ENCODE measurements around the gene TBC1D2. TPM values are rescaled to one million over a fixed set of nuclear protein-coding genes. Genes with fewer than 3 reads are reported as not detected.
A peak's percentile ranks its signal among the peaks of the same experiment; 100 is the strongest.

The TBC1D2 gene
- total RNA-seq, 1 donor from 2014 or later, result 20.2 TPM

DNA sequence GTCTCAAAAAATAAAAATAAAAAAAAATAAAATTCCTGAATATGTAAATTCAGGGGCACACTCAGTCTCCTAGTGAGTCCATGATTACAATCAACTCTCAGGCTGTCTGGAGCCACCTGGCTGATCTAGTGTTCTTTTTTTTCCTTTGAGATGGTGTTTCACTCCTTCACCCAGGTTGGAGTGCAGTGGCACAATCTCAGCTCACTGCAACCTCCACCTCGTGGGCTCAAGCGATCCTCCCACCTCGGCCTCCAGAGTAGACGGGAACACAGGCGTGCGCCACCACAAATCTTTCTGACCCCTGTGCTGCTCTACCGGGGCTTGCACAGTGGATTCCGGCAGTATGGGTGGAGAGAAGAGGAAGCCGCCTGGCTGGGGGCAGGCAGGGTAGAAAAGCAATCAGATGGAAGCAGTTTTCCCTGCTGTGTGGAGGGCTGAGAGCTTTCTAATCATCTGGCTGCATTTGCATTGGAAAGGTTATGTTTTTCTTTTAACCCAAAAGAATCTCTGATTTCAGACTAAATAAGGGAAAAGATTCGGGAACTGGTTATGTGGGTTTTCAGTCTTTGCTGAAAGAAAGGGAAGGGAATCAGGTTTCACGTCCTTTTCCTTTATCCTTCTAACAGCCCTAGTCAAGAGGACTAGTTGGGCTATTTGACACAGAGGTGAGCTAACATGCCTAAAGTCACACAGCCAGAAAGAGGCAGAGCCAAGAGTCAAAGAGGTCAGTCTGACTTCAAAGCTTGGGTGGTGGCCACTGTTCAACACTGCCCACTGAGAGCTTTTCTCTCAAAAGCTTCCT, 36.7 kb downstream of the TBC1D2 start:
- DNase-seq (ENCODE audit: low read depth), result no peak

DNA sequence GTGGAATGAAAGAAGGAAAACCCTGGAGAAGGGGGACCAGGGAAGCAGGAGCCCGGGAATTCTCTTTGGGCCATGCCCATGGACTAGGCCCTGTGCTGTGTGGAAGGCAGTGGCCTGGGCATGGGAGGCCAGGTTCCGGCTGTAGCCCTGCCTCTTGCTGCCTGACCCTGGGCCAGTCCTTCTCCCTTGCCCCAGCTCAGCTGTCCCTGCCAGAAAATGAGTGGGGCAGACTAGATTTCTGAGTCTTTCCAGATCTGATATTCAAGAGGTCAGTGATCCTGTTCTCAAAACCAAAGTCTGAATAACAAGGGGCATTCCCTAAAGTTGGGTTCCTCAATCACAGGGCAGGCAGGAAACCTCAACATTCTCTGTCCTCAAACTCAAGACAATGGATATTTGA, 38.2 kb downstream of the TBC1D2 start:
- DNase-seq (ENCODE audit: low read depth), result no peak

DNA sequence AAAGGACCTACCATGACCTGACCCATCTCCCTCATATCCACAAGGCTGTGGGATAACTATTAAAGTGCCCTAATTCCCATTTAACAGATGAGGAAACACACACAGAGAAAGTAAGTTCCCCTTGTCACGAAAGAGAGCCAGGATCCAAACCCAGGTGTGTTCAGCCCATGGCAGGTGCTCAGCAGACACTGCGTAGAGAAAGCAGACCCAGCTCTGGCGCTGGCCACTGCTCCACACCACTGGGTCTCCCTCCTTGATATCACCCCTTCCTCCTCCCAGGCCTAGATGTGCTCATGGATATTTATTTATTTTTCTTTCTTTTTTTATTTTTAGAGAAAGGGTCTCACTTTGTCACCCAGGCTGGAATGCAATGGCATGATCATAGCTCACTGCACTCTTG, 39.1 kb downstream of the TBC1D2 start:
- DNase-seq (ENCODE audit: low read depth), result no peak

DNA sequence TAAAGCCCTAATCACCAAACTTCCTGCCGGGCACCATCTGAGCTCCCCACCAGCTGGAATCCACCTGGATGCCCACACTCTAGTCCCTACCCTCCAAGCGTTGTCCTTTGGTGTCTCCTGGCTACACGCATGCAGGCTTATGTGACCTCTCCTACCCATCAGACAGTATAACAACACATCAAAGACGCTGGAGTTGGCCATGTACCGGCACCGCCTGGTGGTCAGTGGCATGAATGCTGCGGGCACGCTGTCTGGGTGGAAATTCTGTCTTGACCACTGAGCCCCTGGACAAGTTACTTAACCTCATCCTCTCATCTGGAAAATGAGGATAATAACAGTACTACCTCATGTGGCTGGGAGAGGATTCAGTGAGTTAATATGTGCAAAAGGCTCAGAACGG, 39.6 kb downstream of the TBC1D2 start:
- DNase-seq (ENCODE audit: low read depth), result no peak

DNA sequence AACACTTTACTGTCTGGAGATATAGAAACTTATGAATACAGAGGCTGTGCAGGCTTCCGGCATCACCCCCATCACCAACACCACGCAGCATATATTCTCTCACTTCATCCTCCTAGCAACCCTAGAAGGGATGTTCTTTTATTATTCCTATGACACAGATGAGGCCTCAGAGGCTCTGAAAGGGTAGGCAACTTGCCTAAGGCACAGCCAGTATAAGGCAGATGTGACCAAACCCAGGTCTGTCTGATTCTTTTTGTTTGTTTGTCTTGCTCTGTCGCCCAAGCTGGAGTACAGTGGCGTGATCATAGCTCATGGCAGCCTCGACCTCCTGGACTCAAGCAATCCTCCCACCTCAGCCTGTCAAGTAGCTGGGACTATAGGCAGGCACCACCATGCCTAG, 40.2 kb downstream of the TBC1D2 start:
- no peak for DNase-seq (ENCODE audit: low read depth)

DNA sequence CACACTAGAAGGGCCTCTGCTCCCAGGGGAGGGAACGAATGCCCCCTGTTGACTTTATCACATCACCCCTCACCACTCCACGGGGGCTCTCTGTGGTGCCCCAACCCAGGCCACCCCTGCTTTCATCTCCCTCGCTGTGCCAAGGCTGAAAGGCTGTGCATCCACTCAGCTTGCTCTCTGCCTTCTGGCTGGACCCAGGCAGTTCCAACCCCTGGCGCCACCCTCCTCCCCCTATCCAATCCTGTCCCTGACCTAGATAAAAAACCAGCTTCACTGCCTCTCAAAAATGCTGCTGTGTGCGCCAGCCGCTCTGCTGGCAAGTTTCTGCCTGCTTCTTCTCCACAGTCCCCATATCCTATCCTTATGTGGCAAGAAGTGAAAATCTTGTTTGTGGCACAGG, 40.6 kb downstream of the TBC1D2 start:
- DNase-seq (ENCODE audit: low read depth), result no peak

DNA sequence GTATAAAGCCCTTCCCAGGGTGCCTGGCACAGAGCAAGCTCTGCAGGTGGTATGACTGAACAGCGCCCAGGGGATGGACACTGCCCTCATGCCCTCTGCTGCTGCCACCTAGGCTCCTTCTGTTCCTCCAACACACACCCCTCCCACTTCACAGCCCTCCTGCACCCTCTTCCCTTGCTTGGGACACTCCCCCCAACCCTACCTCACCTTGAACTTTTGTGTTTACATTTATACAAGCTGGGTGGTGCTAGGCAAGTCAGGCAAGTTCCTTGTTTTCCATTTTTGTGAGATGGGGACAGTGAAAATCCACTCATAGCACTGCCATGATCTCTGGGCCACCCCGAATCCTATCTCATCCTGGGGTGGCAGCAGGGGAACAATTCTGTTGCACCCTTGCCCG, 44.2 kb downstream of the TBC1D2 start:
- DNase-seq (ENCODE audit: low read depth), result no peak

DNA sequence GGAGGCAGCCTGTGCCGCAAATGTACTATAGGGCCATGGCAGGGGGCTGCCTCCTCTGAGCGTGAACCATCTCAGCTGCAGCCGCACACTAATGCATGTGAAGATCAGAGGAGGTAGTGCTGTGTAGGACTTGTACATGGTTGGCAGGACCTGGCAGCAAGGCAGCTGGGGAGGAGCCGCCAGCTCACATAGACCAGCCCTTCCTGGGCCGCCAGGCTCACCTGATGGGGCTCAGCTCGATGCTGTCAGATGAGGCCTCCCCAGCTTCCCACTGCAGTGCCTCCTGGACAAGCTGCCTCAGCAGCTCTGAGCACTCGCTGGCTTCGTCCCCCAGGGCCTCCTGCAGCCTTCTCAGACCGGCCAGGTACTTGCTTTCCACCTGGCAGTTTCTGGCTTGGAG, 45.0 kb downstream of the TBC1D2 start:
- DNase-seq (ENCODE audit: low read depth), result no peak

DNA sequence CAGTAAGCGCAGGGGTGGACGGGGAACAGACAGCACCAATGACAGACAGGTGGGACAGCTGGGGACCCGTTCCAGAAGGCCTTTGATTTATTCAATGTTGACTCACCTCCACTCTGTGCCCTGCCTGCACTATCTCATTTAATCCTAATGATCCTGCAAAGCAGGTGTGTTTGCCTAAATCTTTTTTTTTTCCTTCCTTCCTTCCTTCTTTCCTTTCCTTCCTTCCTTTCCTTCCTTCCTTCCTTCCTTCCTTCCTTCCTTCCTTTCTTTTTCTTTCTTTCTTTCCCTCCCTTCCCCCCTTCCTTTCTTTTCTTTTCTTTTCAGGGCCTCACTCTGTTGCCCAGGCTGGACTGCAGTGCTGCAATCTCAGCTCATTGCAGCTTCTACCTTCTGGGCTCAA, 45.9 kb downstream of the TBC1D2 start:
- DNase-seq (ENCODE audit: low read depth), result no peak

DNA sequence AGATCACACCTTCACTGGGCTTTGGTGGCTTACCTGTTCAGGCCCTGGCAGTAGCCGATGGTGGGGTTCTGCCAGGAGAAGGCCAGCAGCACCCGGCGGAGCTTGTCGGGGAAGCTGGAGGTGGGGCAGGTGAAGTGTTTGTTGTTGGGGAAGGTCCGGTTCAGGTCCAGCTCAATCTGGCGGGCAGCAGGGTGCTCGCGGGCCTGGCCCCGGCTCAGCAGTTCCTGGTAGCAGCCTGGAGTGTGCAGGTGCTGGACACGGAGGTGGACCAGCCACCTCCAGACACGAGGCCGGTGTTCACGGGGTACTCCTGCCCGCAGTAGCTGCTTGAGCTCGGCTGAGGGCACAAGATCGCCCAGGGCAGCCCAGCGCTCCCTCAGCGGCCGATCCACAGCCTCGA, 46.8 kb downstream of the TBC1D2 start:
- no peak for DNase-seq (ENCODE audit: low read depth)

DNA sequence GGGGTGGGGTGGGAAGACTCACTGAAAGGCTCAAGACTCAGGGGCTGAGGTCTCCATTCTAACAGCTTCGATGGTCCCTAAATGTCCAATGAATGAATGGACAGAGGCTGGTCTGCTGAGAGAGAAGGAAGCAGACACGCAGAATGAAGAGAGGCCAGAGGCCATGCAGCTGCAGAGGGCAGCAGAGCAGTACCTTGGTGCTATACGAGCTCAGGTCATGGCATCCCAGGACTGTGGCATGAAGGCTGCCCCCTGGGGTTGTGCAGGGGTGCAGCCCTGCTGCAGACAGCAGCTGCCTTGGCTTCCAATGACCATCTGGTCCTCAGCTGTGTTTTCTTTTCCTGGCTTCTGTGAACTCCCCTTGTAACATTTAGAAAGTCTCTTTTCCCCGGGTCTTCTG, 47.8 kb downstream of the TBC1D2 start:
- DNase-seq (ENCODE audit: low read depth), result peak; percentile 68

DNA sequence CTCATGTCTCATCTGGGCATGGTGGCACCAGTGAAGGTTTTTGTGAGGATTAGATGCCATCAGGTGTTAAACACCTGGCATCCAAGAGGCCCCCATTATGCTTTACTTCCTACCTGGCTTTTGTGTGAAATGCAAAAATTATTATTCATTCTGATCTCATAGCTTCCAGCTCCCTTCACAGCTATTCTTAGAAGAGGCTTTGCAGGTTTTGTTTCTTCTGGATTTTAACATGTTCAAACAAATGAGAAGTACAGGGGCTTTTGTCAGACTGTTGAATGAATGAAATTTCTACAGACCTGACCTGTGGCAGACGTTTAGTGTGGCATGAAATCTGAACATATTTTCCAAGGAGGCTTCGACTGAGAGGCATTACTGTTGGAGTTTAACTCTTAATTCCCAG, 48.7 kb downstream of the TBC1D2 start:
- DNase-seq (ENCODE audit: low read depth), result no peak

DNA sequence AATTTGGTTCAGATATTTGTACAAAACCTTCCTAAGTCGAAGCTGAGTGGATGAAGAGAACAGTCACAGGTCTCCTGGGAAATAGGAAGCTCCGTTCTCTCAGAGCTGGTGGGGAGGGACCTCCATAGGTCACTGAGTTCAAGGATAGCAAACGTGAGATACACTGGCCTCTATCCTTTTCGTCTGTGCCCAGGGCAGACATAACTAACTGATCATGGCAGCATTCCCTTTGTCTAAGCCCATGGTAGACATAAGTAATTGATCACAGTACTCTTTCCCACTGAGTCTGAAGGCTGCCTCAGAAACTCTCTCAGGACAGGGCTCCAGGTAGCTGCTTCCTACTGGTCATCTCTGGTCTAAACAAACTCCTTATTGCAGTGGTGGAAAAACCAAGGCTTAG, 50.8 kb downstream of the TBC1D2 start:
- DNase-seq (ENCODE audit: low read depth), result no peak

DNA sequence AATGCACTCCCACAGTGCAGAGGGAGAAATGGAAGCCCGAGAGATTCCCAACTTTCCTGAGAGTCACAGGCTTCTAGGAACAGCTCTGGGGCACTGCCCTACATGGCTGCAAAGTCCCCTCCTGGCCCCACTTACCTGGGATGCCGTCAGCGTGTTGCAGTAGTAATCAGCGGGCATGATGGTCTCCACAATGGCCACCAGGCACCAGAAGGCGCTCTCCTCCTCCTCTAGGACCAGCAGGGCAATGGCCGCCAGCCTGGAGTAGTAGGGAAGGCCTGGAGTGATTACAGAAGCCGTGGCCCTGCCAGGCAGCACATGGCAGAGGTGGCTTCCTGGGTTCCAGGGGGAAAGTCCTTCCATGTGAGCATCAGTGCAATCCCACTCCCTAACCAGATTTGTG, 52.3 kb downstream of the TBC1D2 start:
- no peak for DNase-seq (ENCODE audit: low read depth)

DNA sequence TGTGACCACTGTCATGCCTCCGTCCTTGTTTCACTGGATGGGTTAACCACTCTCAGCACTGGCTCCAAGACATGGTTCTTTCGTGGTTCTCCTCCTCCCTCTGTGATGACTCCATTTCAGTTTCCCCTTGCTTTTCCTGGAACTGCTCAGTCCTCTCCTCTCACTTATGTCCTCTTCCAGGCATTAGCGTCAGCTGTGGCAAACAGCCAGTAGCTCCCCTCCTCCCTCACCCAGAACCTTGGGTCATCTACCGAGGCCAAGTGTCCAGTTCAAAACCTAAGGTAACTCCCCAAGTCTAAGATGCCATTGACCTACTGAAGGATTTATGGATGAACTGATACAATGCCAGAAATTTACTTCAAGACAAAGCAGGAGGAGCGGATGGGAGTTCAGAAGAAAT, 53.2 kb downstream of the TBC1D2 start:
- no peak for DNase-seq (ENCODE audit: low read depth)

DNA sequence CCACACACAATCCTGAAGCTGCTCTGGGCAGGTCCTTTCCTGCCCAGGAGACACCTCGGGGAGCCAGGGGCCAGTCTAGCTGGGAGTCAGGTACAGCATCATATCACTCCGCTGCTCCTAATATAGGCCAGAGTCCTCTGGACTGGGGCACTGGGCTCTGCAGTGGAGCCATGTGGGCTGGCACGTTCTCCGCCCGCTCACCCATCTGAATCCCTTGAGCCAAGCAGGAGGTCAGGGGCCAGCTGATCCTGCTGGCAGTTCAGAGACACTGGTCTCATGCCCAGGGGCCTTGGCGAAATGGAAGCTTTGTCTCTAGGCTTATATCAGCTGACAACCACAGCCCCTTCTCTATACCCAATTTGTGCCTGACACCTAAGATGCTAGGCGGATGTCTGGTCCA, 53.7 kb downstream of the TBC1D2 start:
- no peak for DNase-seq (ENCODE audit: low read depth)

DNA sequence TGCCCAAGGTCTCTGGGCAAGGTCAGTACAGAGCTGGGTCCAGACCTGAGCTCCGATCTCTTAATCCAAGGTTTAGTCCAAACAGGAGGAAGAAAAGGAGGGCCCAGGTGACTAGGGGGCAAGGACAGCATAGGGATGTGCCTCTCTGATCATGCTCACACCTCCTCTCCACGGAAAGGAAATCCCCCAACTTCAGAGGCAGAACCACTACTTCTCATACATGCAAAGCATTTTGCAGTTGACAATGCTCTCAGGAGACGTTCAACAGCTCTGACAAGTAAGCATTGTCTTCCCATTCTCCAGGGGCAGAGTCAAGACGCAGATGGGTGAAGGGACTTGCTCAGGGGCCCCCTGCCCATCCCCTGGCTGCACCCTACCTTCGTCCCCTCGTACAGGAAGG, 54.3 kb downstream of the TBC1D2 start:
- no peak for DNase-seq (ENCODE audit: low read depth)

DNA sequence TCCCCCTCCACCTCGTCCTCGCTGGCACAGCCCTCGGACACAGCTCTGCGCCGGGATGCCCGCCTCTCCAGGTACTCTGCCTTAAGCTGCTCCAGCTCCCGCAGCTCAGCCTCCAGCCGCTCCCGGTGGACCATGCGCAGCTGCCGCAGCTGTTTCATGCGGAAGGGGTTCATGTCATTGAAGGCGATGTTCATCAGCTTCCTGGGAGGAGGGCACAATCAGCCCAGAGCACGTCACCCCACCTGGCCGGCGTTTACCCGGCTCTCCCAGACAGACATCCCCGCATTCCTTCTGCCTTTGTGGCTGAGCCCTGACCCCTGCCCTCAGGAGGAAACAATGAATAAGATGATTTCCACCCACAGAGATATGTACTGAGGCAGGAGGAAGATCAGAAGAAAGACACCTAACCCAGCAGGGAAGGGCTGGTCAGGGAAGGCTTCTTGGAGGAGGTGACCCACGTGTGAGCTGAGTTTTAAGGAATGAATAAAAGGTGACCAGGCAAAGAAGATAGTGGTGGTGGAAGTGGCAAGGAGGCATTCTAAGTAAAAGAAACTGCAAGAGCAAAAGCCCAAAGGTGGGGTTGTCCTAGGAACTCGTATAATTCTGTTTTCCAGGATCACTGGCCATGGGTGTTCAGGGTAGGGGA, 55.9 kb downstream of the TBC1D2 start:
- DNase-seq (ENCODE audit: low read depth), result no peak

DNA sequence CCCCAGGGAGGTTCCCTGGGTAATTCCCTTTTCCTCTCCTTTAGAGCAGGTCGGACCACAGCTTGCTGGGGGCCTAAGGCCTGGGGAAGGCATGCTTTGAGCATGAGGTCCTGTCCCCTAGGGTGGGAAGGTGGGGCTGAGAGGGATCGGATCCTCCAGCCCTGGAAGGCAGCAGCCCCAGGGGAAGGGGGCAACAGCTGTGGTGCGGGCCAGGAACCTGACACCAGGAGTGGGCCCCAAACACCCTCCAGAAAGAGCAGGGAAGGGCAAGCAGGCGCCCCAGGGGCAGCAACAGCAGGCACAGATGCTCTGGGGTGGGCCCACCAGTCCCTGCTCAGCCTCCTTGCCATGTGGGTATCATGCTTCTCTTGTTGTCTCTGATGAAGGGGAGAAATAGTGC, 59.8 kb downstream of the TBC1D2 start:
- no peak for DNase-seq (ENCODE audit: low read depth)

DNA sequence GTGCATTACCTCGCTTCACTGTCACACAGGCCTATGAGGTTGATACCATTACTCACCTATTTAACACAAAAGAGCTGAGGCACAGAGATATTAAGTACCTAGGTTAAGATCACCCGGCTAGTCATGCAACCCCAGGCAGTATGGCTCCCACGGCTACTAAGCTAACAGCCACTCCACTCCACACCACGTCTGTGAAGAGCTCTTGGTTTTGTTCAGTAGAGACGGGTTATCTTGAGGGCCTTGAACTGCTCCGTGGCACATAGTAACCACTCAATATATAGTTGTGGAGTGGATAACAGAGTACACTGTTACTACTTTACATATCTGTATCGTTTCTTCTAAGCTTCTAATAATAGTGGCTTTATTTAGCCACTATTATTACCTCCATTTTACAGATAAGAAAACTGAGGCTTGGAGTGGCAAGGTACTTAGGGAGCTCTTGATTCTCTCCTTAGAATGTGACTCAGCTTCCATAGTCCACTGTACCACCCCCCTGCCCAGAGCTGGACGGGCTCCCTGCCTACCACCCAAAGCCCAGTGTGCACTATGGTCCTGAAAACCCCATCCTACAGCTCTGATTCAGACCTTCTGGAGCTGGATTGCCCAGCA, 62.0 kb downstream of the TBC1D2 start:
- no peak for DNase-seq (ENCODE audit: low read depth)

DNA sequence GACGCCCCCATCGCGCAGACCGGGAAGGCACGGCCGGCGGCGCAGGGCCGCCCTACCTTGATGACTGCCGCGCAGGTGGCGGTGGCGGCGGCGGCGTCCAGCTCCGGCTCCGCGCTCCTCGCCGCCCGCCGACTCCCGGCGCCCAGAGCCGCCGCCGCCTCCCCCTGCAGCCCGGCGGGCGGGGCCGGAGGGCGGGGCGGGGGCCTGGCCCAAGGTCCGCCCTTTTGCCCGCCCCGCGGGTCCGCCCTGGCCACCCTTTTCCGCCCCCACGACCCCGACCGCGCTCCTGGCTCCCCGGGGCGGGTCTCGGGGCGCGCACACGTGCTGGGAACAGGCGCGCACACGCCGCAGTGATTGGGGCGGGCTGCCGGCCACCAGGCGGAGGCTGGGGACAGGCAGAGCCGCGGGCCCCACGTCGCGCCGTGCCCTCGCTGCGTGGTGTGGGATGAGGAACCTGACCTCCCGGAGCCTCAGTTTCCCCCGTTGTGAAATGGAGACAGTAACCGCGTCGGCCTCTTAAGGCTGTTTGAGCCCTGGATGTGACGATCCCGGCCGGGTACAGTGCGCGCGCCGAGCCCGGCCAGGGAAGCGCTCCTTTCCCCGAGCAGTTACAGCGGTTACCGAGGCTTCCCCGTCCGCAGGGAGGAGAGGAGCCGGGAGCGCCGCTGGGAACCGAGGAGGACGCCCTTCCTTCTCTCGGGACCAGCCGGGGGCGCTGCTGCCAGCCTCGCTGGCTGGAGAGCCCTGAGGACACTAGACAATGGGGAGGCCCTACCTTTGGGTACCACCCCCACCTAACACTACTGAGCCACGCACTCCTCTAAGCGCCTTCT, 62.7 kb downstream of the TBC1D2 start, which contains the start of gene CORO2A:
Gene CORO2A, minus strand, starts transcription at position 135 of the 833 bp plus-strand sequence. CDS start 34,977 bp downstream, outside the sequence.
- peak; percentile 79 for DNase-seq (ENCODE audit: low read depth)

All from myocyte (in vitro differentiated cells).